Measurements from ENCODE around the gene MRPL55. TPM values are rescaled to one million over a fixed set of nuclear protein-coding genes. Genes with fewer than 3 reads are reported as not detected.

MRPL55 gene
- polyA plus RNA-seq, 1 experiment = 80.8 TPM

- Histone ChIP-seq H3K36me3 (ENCODE audit: control insufficient read depth, insufficient read depth, low read length) (peaks cover 1% of the 10 kb centered on the region), H3K4me3 (ENCODE audit: low read depth, low read length) (no peak overlapping the region), H3K27me3 (ENCODE audit: control insufficient read depth, insufficient read depth, low read length) (peaks cover 12% of the 10 kb centered on the region)
- DNase-seq (ENCODE audit: low read depth) = no peak
- POLR2A ChIA-PET = no interaction called here
- no peak for TF ChIP-seq CTCF (IDR thresholded peaks at IDR 0.05; ENCODE audit: insufficient read depth, low read depth, low read length)
- CTCF ChIA-PET = interaction anchor here (0.8 to 1.8 kb wide), 5 partner anchors 17 to 379 kb away, joined by 3 to 7 read pairs (median 3); partner anchors contain the start of gene IBA57
Observed at GRCh38 chr1:228136901-228137300, 27.8 kb upstream of the MRPL55 start.

GRCh38 chr1:228134591-228134990 is 25.5 kb upstream of the MRPL55 start:
- Histone ChIP-seq H3K4me3 (ENCODE audit: low read depth, low read length) (no peak overlapping the region), H3K36me3 (ENCODE audit: control insufficient read depth, insufficient read depth, low read length) (no peaks in the 10 kb centered on the region), H3K27me3 (ENCODE audit: control insufficient read depth, insufficient read depth, low read length) (peaks cover 14% of the 10 kb centered on the region)
- POLR2A ChIA-PET = no interaction called here
- DNase-seq (ENCODE audit: low read depth) = no peak
- CTCF ChIA-PET = interaction anchor here (1.0 to 1.7 kb wide), 4 partner anchors 8 to 259 kb away, joined by 3 to 4 read pairs (median 3); partner anchors contain the start of gene IBA57
- no peak for TF ChIP-seq CTCF (IDR thresholded peaks at IDR 0.05; ENCODE audit: insufficient read depth, low read depth, low read length)

- Histone ChIP-seq H3K36me3 (ENCODE audit: control insufficient read depth, insufficient read depth, low read length) (no peaks in the 10 kb centered on the region), H3K27me3 (ENCODE audit: control insufficient read depth, insufficient read depth, low read length) (peaks cover 12% of the 10 kb centered on the region), H3K4me3 (ENCODE audit: low read depth, low read length) (no peak overlapping the region)
- TF ChIP-seq CTCF (IDR thresholded peaks at IDR 0.05; ENCODE audit: insufficient read depth, low read depth, low read length) = no peak
- ChIA-PET CTCF (interaction anchor here (1.0 to 5.0 kb wide), 6 partner anchors 11 to 385 kb away, joined by 3 to 42 read pairs (median 6); partner anchors contain the start of gene IBA57), POLR2A (no interaction called here)
- no peak for DNase-seq (ENCODE audit: low read depth)
Observed at GRCh38 chr1:228131766-228132165, 22.7 kb upstream of the MRPL55 start.

- POLR2A ChIA-PET = no interaction called here
- DNase-seq (ENCODE audit: low read depth) = no peak
- Histone ChIP-seq H3K27me3 (ENCODE audit: control insufficient read depth, insufficient read depth, low read length) (peaks cover 4% of the 10 kb centered on the region; the same call in 1 of the 2 replicates), H3K36me3 (ENCODE audit: control insufficient read depth, insufficient read depth, low read length) (no peaks in the 10 kb centered on the region), H3K4me3 (ENCODE audit: low read depth, low read length) (no peak overlapping the region)
- CTCF ChIA-PET = no interaction called here
- no peak for TF ChIP-seq CTCF (IDR thresholded peaks at IDR 0.05; ENCODE audit: insufficient read depth, low read depth, low read length)
Observed at GRCh38 chr1:228125185-228125584, 16.1 kb upstream of the MRPL55 start.

- no peak for DNase-seq (ENCODE audit: low read depth)
- TF ChIP-seq CTCF (IDR thresholded peaks at IDR 0.05; ENCODE audit: insufficient read depth, low read depth, low read length) = no peak
- POLR2A ChIA-PET = no interaction called here
Observed at GRCh38 chr1:228123505-228123904, 14.4 kb upstream of the MRPL55 start.

More at GRCh38 chr1:228123505-228123904, 14.4 kb upstream of the MRPL55 start:
- H3K27me3 ChIP-seq (ENCODE audit: control insufficient read depth, insufficient read depth, low read length) = peaks cover 4% of the 10 kb centered on the region; the same call in 1 of the 2 replicates
- CTCF ChIA-PET = interaction anchor here (2.2 to 6.7 kb wide), 2 partner anchors 8 to 14 kb away, joined by 6 to 42 read pairs; no protein-coding TSS in a partner anchor
- H3K4me3 ChIP-seq (ENCODE audit: low read depth, low read length) = no peak overlapping the region
- H3K36me3 ChIP-seq (ENCODE audit: control insufficient read depth, insufficient read depth, low read length) = no peaks in the 10 kb centered on the region
